ENCODE results near the gene NUBPL.
"Not testable (repeated sequence)": the region's sequence is repeated elsewhere in the genome, so short reads cannot be mapped to it uniquely, and the experiment has no call there.

The NUBPL gene

GRCh38 chr14:31745741-31746140 lies 184.5 kb downstream of the NUBPL start:
- peak; percentile 21 for TF ChIP-seq CTCF (IDR thresholded peaks at IDR 0.05; ENCODE audit: low read depth, low read length, missing control alignments)
- no peak for DNase-seq (ENCODE audit: extremely low read depth, low read depth)

GRCh38 chr14:31746326-31746725 lies 185.1 kb downstream of the NUBPL start:
- DNase-seq (ENCODE audit: extremely low read depth, low read depth): no peak
- no peak overlapping the region for H3K4me3 ChIP-seq (replicated peaks; ENCODE audit: low read depth, low read length)
- no peak for TF ChIP-seq CTCF (IDR thresholded peaks at IDR 0.05; ENCODE audit: low read depth, low read length, missing control alignments)

More at GRCh38 chr14:31745741-31746140, 184.5 kb downstream of the NUBPL start:
- H3K4me3 ChIP-seq (replicated peaks; ENCODE audit: low read depth, low read length): no peak overlapping the region

GRCh38 chr14:31749275-31749674 lies 188.1 kb downstream of the NUBPL start:
- TF ChIP-seq CTCF (IDR thresholded peaks at IDR 0.05; ENCODE audit: low read depth, low read length, missing control alignments): no peak
- H3K4me3 ChIP-seq (replicated peaks; ENCODE audit: low read depth, low read length): no peak overlapping the region
- no peak for DNase-seq (ENCODE audit: extremely low read depth, low read depth)

GRCh38 chr14:31751047-31751446 lies 189.8 kb downstream of the NUBPL start:
- not testable (repeated sequence) for DNase-seq (ENCODE audit: extremely low read depth, low read depth); H3K4me3 ChIP-seq (replicated peaks; ENCODE audit: low read depth, low read length)

- no peak for DNase-seq (ENCODE audit: extremely low read depth, low read depth)
These were observed 191.9 kb downstream of the NUBPL start for GRCh38 chr14:31752867-31753661.

GRCh38 chr14:31758941-31759340 lies 197.7 kb downstream of the NUBPL start:
- no peak overlapping the region for H3K4me3 ChIP-seq (replicated peaks; ENCODE audit: low read depth, low read length)
- DNase-seq (ENCODE audit: extremely low read depth, low read depth): no peak
- TF ChIP-seq CTCF (IDR thresholded peaks at IDR 0.05; ENCODE audit: low read depth, low read length, missing control alignments): no peak

More at GRCh38 chr14:31752867-31753661, 191.9 kb downstream of the NUBPL start:
- H3K4me3 ChIP-seq (replicated peaks; ENCODE audit: low read depth, low read length): no peak overlapping the region
- no peak for TF ChIP-seq CTCF (IDR thresholded peaks at IDR 0.05; ENCODE audit: low read depth, low read length, missing control alignments)

GRCh38 chr14:31760277-31760676 lies 199.1 kb downstream of the NUBPL start:
- DNase-seq (ENCODE audit: extremely low read depth, low read depth): no peak
- no peak for TF ChIP-seq CTCF (IDR thresholded peaks at IDR 0.05; ENCODE audit: low read depth, low read length, missing control alignments)
- no peak overlapping the region for H3K4me3 ChIP-seq (replicated peaks; ENCODE audit: low read depth, low read length)
